ENCODE measurements around the gene PANK4. TPM values are rescaled to one million over a fixed set of nuclear protein-coding genes. Genes with fewer than 3 reads are reported as not detected.

Gene PANK4
- total and polyA plus RNA-seq, 9 of the 15 experiments (the other 6 are each of a cell fraction or from before 2014, with no cell fraction given): 0.93 to 55.6 (median 31.5) TPM

GRCh38 chr1:2525920-2526823 is at the start of gene PANK4 (continued):
- TF ChIP-seq MGA (IDR thresholded peaks at IDR 0.05) (no peak), KLF1 (tag; IDR thresholded peaks at IDR 0.05) (no peak), ZC3H8 (IDR thresholded peaks at IDR 0.05) (no peak), RAD21 (CRISPR knock-in tag; conservative IDR thresholded peaks at IDR 0.05 in 1 of 2, IDR thresholded peaks at IDR 0.05 in 1 of 2) (no peak), KDM4B (IDR thresholded peaks at IDR 0.05; ENCODE audit: borderline replicate concordance in 2 of 2, low read depth in 1 of 2) (peak in 1 of 2 experiments; percentile 73; a peak in 1 of 4 replicates), MIER1 (IDR thresholded peaks at IDR 0.05; ENCODE audit: low read depth) (no peak), SP2 (IDR thresholded peaks at IDR 0.05; ENCODE audit: extremely low read depth, low read depth, low read length, poor library complexity, severe bottlenecking) (peak; percentile 16), RBBP5 (IDR thresholded peaks at IDR 0.05; ENCODE audit: borderline replicate concordance, insufficient read depth, low read length, poor library complexity, severe bottlenecking) (peak; percentile 68), SRSF1 (IDR thresholded peaks at IDR 0.05; ENCODE audit: low read depth, low read length) (no peak)
- TF ChIP-seq, protein P1, sequence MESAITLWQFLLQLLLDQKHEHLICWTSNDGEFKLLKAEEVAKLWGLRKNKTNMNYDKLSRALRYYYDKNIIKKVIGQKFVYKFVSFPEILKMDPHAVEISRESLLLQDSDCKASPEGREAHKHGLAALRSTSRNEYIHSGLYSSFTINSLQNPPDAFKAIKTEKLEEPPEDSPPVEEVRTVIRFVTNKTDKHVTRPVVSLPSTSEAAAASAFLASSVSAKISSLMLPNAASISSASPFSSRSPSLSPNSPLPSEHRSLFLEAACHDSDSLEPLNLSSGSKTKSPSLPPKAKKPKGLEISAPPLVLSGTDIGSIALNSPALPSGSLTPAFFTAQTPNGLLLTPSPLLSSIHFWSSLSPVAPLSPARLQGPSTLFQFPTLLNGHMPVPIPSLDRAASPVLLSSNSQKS (CRISPR knock-in tag; IDR thresholded peaks at IDR 0.05): no peak
